ENCODE data around the gene MISP. TPM values are rescaled to one million over a fixed set of nuclear protein-coding genes. Genes with fewer than 3 reads are reported as not detected.

MISP gene
- total RNA-seq, 2 donors from 2014 or later = not detected

DNA sequence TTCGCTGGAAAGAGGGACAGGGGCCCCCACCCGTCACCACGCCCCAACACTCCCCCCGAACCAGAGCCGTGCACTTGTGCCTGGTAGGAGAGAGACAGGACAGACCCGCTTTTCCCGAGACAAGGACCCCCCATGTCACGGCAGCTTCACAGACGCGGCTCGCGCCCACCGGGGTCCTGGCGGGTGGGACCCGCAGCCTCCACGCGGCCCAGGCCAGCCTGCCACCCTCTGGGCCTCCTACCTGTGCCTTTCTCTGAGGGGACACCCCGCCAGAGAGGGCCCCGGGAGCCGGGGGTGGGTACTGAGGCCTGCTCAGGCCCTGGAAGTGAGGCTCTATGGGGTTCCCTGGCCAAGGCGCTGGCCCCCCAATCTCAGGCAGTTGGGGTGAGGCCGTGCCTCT lies 4.0 kb upstream of the MISP start:
- H3K4me1 Mint-ChIP-seq = no peaks in the 10 kb centered on the region
- no peaks in the 10 kb centered on the region for H3K27me3 Mint-ChIP-seq
- ATAC-seq = no peak
- H3K36me3 Mint-ChIP-seq (ENCODE audit: low read depth) = no peaks in the 10 kb centered on the region
- H3K27ac Mint-ChIP-seq = no peak overlapping the region
- DNase-seq = no peak
- no peaks in the 10 kb centered on the region for H3K9me3 ChIP-seq (ENCODE audit: control insufficient read depth, low read length, poor library complexity, severe bottlenecking)
- no peak overlapping the region for H3K4me3 Mint-ChIP-seq

DNA sequence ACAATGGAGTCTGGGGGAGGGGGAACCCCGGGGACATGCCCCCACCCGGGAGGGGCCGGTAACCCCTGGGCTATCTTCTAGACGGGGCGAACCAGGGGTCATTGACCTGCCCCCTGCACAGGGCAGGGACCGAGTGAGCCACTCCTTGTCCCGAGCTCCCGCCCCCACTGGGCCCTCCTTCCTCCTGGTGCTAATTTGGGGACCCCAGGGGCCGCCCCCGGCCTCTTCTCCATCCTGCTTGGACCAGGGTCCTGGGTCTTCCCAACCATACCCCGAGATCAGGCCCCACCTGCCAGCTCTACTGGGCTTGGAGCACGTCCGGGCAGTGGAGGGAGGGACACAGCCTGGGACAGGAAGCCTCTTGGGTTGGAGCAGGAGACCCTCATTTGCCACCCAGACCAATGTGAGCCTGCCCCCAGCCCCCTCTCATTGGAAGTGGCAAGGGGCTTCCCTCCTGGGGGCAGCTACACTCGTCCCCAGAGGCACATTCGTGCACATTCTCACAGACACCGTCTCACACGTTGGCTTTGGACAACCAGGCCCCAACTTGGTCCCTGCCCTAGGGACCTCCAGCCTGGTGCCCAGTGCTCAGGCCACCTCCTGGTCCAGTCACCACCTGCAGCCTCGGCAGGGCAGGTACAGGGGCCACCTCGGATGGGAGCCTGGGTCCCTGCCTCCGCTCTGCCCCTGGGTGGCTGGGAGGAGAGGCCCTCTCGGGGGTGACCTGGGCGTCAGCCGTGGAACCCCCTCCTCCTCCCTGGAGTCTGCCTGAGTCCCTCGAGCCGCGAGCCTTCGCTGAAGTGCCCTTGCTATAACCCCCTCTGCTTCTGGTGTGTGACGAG lies 3.3 kb upstream of the MISP start:
- Mint-ChIP-seq H3K4me1 (no peaks in the 10 kb centered on the region), H3K36me3 (ENCODE audit: low read depth) (no peaks in the 10 kb centered on the region), H3K4me3 (no peak overlapping the region), H3K27me3 (no peaks in the 10 kb centered on the region), H3K27ac (no peak overlapping the region)
- no peaks in the 10 kb centered on the region for H3K9me3 ChIP-seq (ENCODE audit: control insufficient read depth, low read length, poor library complexity, severe bottlenecking)
- no peak for ATAC-seq
- no peak for DNase-seq

- no peak overlapping the region for H3K4me3 Mint-ChIP-seq
- no peaks in the 10 kb centered on the region for H3K36me3 Mint-ChIP-seq (ENCODE audit: low read depth)
- H3K27ac Mint-ChIP-seq = no peak overlapping the region
- no peaks in the 10 kb centered on the region for H3K27me3 Mint-ChIP-seq
- no peaks in the 10 kb centered on the region for H3K4me1 Mint-ChIP-seq
- DNase-seq (no peak), ATAC-seq (no peak)
- no peaks in the 10 kb centered on the region for H3K9me3 ChIP-seq (ENCODE audit: control insufficient read depth, low read length, poor library complexity, severe bottlenecking)
Measured at GRCh38 chr19:748274-748598, 2.7 kb upstream of the MISP start.

- Mint-ChIP-seq H3K27ac (no peak overlapping the region), H3K27me3 (no peaks in the 10 kb centered on the region), H3K36me3 (ENCODE audit: low read depth) (no peaks in the 10 kb centered on the region), H3K4me1 (no peaks in the 10 kb centered on the region), H3K4me3 (no peak overlapping the region)
- H3K9me3 ChIP-seq (ENCODE audit: control insufficient read depth, low read length, poor library complexity, severe bottlenecking) = no peaks in the 10 kb centered on the region
- ATAC-seq = no peak
- DNase-seq = no peak
Measured at GRCh38 chr19:749811-750210, 1.1 kb upstream of the MISP start.

GRCh38 chr19:751501-752341 lies 809 bp downstream of the MISP start:
- Mint-ChIP-seq H3K27me3 (no peaks in the 10 kb centered on the region), H3K27ac (no peak overlapping the region), H3K4me1 (no peaks in the 10 kb centered on the region), H3K36me3 (ENCODE audit: low read depth) (no peaks in the 10 kb centered on the region), H3K4me3 (no peak overlapping the region)
- DNase-seq (no peak), ATAC-seq (no peak)
- no peaks in the 10 kb centered on the region for H3K9me3 ChIP-seq (ENCODE audit: control insufficient read depth, low read length, poor library complexity, severe bottlenecking)

DNA sequence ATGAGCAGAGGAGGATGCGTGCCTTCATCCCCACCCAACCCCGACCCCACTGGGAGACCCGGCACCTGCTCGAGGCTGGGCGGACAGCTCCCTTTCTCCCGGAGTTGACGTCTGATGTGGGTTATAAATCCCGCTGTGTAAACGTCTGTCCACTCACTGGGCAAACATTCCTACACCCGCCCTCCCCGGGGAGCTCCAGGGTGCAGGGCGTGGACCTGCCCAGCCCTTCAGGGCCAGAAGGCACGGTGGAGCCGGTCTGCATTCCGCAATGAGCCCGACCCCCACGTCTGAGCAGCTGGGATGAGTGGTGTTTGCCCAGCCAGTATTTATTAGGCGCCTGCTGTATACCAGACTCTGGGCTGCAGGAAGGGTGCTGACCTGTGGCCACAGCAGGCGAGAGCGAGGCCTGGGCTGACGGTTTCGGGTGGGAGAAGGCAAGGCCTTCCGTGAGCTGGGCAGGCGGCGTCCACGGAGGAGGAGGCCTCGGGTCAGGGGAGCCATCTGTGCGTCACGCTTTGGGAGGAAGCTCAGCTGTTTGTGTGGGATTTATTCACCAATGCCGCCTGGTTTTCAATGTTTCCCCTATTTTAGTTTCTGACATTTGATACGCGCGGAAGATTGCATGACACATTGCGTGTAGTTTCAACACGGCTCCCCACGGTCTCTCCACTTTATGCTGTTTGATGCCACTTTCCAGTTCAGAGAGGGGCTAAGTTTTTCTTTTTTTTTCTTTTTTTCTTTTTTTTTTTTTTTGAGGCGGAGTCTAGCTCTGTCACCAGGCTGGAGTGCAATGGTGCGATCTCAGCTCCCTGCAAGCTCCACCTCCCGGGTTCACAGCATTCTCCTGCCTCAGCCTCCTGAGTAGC lies 2.0 kb downstream of the MISP start:
- Mint-ChIP-seq H3K36me3 (ENCODE audit: low read depth) (no peaks in the 10 kb centered on the region), H3K4me3 (no peak overlapping the region), H3K27ac (no peak overlapping the region), H3K27me3 (no peaks in the 10 kb centered on the region), H3K4me1 (no peaks in the 10 kb centered on the region)
- no peak for ATAC-seq
- DNase-seq = no peak
- no peaks in the 10 kb centered on the region for H3K9me3 ChIP-seq (ENCODE audit: control insufficient read depth, low read length, poor library complexity, severe bottlenecking)

DNA sequence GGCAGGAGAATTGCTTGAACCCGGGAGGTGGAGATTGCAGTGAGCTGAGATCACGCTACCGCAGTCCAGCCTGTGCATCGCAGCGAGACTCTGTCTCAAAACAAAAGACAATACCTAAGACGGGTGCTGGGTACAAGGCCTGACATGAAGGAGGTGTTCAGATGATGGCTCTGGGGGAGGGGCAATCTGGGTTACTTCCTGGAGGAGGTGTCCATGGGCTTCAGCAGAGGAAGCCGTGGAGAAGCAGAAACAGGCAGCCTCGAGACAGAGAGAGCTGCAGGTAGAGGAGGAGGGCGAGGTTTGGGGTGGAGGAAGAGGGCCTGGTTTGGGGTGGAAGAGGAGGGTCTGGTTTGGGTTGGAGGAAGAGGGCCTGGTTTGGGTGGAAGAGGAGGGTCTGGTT lies 3.6 kb downstream of the MISP start:
- H3K4me3 Mint-ChIP-seq = no peak overlapping the region
- H3K36me3 Mint-ChIP-seq (ENCODE audit: low read depth) = no peaks in the 10 kb centered on the region
- no peak for ATAC-seq
- no peaks in the 10 kb centered on the region for H3K4me1 Mint-ChIP-seq
- H3K27ac Mint-ChIP-seq = no peak overlapping the region
- H3K27me3 Mint-ChIP-seq = no peaks in the 10 kb centered on the region
- no peaks in the 10 kb centered on the region for H3K9me3 ChIP-seq (ENCODE audit: control insufficient read depth, low read length, poor library complexity, severe bottlenecking)
- DNase-seq = no peak

GRCh38 chr19:755063-755462 lies 4.2 kb downstream of the MISP start:
- Mint-ChIP-seq H3K27me3 (no peaks in the 10 kb centered on the region), H3K4me1 (no peaks in the 10 kb centered on the region), H3K27ac (no peak overlapping the region), H3K4me3 (no peak overlapping the region), H3K36me3 (ENCODE audit: low read depth) (no peaks in the 10 kb centered on the region)
- H3K9me3 ChIP-seq (ENCODE audit: control insufficient read depth, low read length, poor library complexity, severe bottlenecking) = no peaks in the 10 kb centered on the region
- no peak for ATAC-seq
- no peak for DNase-seq

GRCh38 chr19:756236-756635 lies 5.3 kb downstream of the MISP start:
- no peaks in the 10 kb centered on the region for H3K36me3 Mint-ChIP-seq (ENCODE audit: low read depth)
- peak; percentile 21 for ATAC-seq
- no peak for DNase-seq
- H3K9me3 ChIP-seq (ENCODE audit: control insufficient read depth, low read length, poor library complexity, severe bottlenecking) = no peaks in the 10 kb centered on the region
- no peaks in the 10 kb centered on the region for H3K27me3 Mint-ChIP-seq
- no peak overlapping the region for H3K27ac Mint-ChIP-seq
- no peak overlapping the region for H3K4me3 Mint-ChIP-seq
- no peaks in the 10 kb centered on the region for H3K4me1 Mint-ChIP-seq

- no peaks in the 10 kb centered on the region for H3K9me3 ChIP-seq (ENCODE audit: control insufficient read depth, low read length, poor library complexity, severe bottlenecking)
- no peak overlapping the region for H3K4me3 Mint-ChIP-seq
- H3K27ac Mint-ChIP-seq = no peak overlapping the region
- no peaks in the 10 kb centered on the region for H3K36me3 Mint-ChIP-seq (ENCODE audit: low read depth)
- H3K27me3 Mint-ChIP-seq = no peaks in the 10 kb centered on the region
- no peaks in the 10 kb centered on the region for H3K4me1 Mint-ChIP-seq
- ATAC-seq (no peak), DNase-seq (no peak)
Measured at GRCh38 chr19:756821-757688, 6.1 kb downstream of the MISP start.

GRCh38 chr19:757811-758668 lies 7.1 kb downstream of the MISP start:
- Mint-ChIP-seq H3K4me3 (no peak overlapping the region), H3K27me3 (no peaks in the 10 kb centered on the region), H3K27ac (no peak overlapping the region), H3K4me1 (no peaks in the 10 kb centered on the region), H3K36me3 (ENCODE audit: low read depth) (no peaks in the 10 kb centered on the region)
- DNase-seq (no peak), ATAC-seq (no peak)
- no peaks in the 10 kb centered on the region for H3K9me3 ChIP-seq (ENCODE audit: control insufficient read depth, low read length, poor library complexity, severe bottlenecking)

- Mint-ChIP-seq H3K4me3 (no peak overlapping the region), H3K4me1 (no peaks in the 10 kb centered on the region), H3K27me3 (peaks cover 14% of the 10 kb centered on the region), H3K27ac (no peak overlapping the region), H3K36me3 (ENCODE audit: low read depth) (peaks cover 2% of the 10 kb centered on the region)
- DNase-seq = no peak
- ATAC-seq = no peak
- H3K9me3 ChIP-seq (ENCODE audit: control insufficient read depth, low read length, poor library complexity, severe bottlenecking) = no peaks in the 10 kb centered on the region
Measured at GRCh38 chr19:763181-763580, 12.3 kb downstream of the MISP start.
